ENCODE results near the gene RASA3. TPM values are rescaled to one million over a fixed set of nuclear protein-coding genes. Genes with fewer than 3 reads are reported as not detected.
A peak's percentile ranks its signal among the peaks of the same experiment; 100 is the strongest.

RASA3 gene
- total and polyA plus RNA-seq, 2 of the 4 experiments (the other 2 are of a cell fraction): 21.0 to 31.4 TPM

- no peak overlapping the region for H3K56ac ChIP-seq (ENCODE audit: extremely low read depth, insufficient read depth, low read length)
- H3K4me1 ChIP-seq (ENCODE audit: control insufficient read depth, insufficient read depth, low read length): peaks cover 72% of the 10 kb centered on the region
- H3K14ac ChIP-seq (replicated peaks; ENCODE audit: low read depth, low read length): peak overlapping the region; percentile 61
- peak overlapping the region; percentile 91 for H2BK5ac ChIP-seq (ENCODE audit: low read depth, low read length, poor library complexity, severe bottlenecking)
- peak overlapping the region; percentile 28; the same call in 1 of the 2 replicates for H2BK20ac ChIP-seq (ENCODE audit: low read depth, low read length)
- peak overlapping the region; percentile 86 for H3K23ac ChIP-seq (ENCODE audit: low read depth, low read length)
- peak overlapping the region in 1 of 2 experiments; percentile 68; a peak in 3 of 4 replicates for H4K8ac ChIP-seq (ENCODE audit: low read depth in 2 of 2, low read length in 2 of 2)
- 0 out of 2 replicates have a peak, but pooled peaks have one; percentile 2 for TF ChIP-seq CTCF (conservative IDR thresholded peaks at IDR 0.05; ENCODE audit: low read depth, low read length)
- TF ChIP-seq CEBPB (IDR thresholded peaks at IDR 0.05; ENCODE audit: low read depth, low read length): no peak
- TF ChIP-seq MAZ (IDR thresholded peaks at IDR 0.05; ENCODE audit: borderline replicate concordance, low read depth, low read length): no peak
- no peak for TF ChIP-seq CHD1 (IDR thresholded peaks at IDR 0.05; ENCODE audit: low read depth, low read length)
- TF ChIP-seq BHLHE40 (IDR thresholded peaks at IDR 0.05; ENCODE audit: low read depth, low read length): no peak
- no peak for TF ChIP-seq USF2 (IDR thresholded peaks at IDR 0.05; ENCODE audit: low read depth, low read length)
- TF ChIP-seq RFX5 (IDR thresholded peaks at IDR 0.05; ENCODE audit: low read depth, low read length): no peak
- H3K27ac ChIP-seq (ENCODE audit: insufficient read depth, low read length): peak overlapping the region; percentile 79
- H3K4me3 ChIP-seq (ENCODE audit: insufficient read depth, low read depth, low read length): no peak overlapping the region
- intact Hi-C loops (cut with micrococcal nuclease): no loop called here
- no peak overlapping the region for H2AK9ac ChIP-seq (replicated peaks; ENCODE audit: low read depth, low read length, poor library complexity)
- ChIA-PET CTCF (no interaction called here), POLR2A (ENCODE audit: unreplicated experiment) (no interaction called here)
- no peak for ATAC-seq (ENCODE audit: low read depth)
- no peaks in the 10 kb centered on the region for H3K9me3 ChIP-seq (ENCODE audit: control insufficient read depth, insufficient read depth, low read length)
- H4K5ac ChIP-seq (ENCODE audit: low read depth, low read length): peak overlapping the region; percentile 54
- no peaks in the 10 kb centered on the region for H3K27me3 ChIP-seq (ENCODE audit: control insufficient read depth, insufficient read depth, low read length)
- H4K91ac ChIP-seq (ENCODE audit: insufficient read depth, low read depth, low read length): peak overlapping the region; percentile 37
- WGBS, 2 experiments (ENCODE audit: extremely low coverage in 2 of 2, insufficient read length in 1 of 2): 80% methylated on average over 19 of the region's 25 CpGs; no CpG with 5 or more reads in 1 of the 2 experiments
- peak overlapping the region; percentile 24 for H2AFZ ChIP-seq (replicated peaks; ENCODE audit: low read length, poor library complexity)
- no TSS peak for BruUV-seq (replicated peaks)
- peaks cover 45% of the 10 kb centered on the region for H4K20me1 ChIP-seq (ENCODE audit: insufficient read depth, low read length)
- no peak for DNase-seq
- H2AK5ac ChIP-seq (ENCODE audit: low read depth, low read length): peak overlapping the region; percentile 96
- peak overlapping the region; percentile 21; the same call in 1 of the 2 replicates for H3K9ac ChIP-seq (ENCODE audit: low read depth, low read length)
- H3K9me1 ChIP-seq (ENCODE audit: insufficient read depth, low read length): peaks cover 48% of the 10 kb centered on the region
- dilution Hi-C loops (cut with HindIII; ENCODE audit: low sequenced_read_pairs, unreplicated experiment): no loop called here
- in situ Hi-C loops (cut with MboI; ENCODE audit: low sequenced_read_pairs): no loop called here
- peak overlapping the region; percentile 94 for H3K4ac ChIP-seq (ENCODE audit: low read depth, low read length)
- H3K18ac ChIP-seq (ENCODE audit: low read depth, low read length): peak overlapping the region; percentile 54
- H3K36me3 ChIP-seq (ENCODE audit: control insufficient read depth, insufficient read depth, low read length): peaks cover 16% of the 10 kb centered on the region
- H2BK120ac ChIP-seq (ENCODE audit: low read depth, low read length): peak overlapping the region; percentile 76; the same call in 1 of the 2 replicates
- peaks cover 18 to 77% of the 10 kb centered on the region in 2 experiments; a peak in 3 of 4 replicates for H3K79me1 ChIP-seq (ENCODE audit: low read depth in 1 of 2, low read length in 2 of 2)
- H3K4me2 ChIP-seq (ENCODE audit: low read depth, low read length): no peak overlapping the region
- H2BK15ac ChIP-seq (ENCODE audit: low read depth, low read length): peak overlapping the region; percentile 37; the same call in 1 of the 3 replicates
Measured at GRCh38 chr13:114110091-114110829, 22.2 kb downstream of the RASA3 start.

All from IMR-90 (cell line).